HUES6 (cell line): Measurements from ENCODE around the gene NOP16.

Experiments used
- H3K27ac ChIP-seq: 2 replicates; pipeline ENCODE4 v1.7.0; 2013; ENCODE audit warnings: low read depth, mild to moderate bottlenecking, low read length, inconsistent platforms
- H3K27me3 ChIP-seq: 2 replicates; pipeline ENCODE4 v1.6.1; 2013; ENCODE audit warnings: low read length; ENCODE audit not compliant: control insufficient read depth, insufficient read depth
- H3K36me3 ChIP-seq: 2 replicates; pipeline ENCODE4 v1.6.1; 2013; ENCODE audit warnings: low read length; ENCODE audit not compliant: control insufficient read depth, insufficient read depth
- H3K4me1 ChIP-seq: 2 replicates; pipeline ENCODE4 v1.6.1; 2013; ENCODE audit warnings: low read length; ENCODE audit not compliant: control insufficient read depth, insufficient read depth
- H3K4me3 ChIP-seq: 2 replicates; pipeline ENCODE4 v1.5.1; 2013; ENCODE audit warnings: low read depth, low read length
- H3K9ac ChIP-seq: one replicate; pipeline ENCODE4 v1.6.1; 2013; ENCODE audit warnings: mild to moderate bottlenecking, low read length
- H3K9me3 ChIP-seq: 2 replicates; pipeline ENCODE4 v1.6.1; 2013; ENCODE audit warnings: low read depth, low read length; ENCODE audit not compliant: control insufficient read depth, insufficient read depth

NOP16 gene

DNA sequence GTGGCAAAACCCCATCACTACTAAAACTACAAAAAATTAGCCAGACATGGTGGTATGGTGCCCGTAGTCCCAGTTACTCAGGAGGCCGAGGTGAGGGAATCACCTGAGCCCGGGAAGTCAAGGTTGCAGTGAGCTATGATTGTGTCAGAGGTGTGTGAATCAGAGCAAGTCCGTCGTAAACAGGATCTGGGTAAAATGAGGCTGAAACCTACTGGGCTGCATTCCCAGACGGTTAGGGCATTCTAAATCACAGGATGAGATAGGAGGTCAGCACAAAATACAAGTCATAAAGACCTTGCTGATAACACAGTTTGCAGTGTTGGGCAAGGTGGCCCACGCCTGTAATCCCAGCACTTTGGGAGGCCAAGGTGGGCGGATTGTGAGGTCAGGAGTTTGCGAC lies 29.9 kb upstream of the NOP16 start:
- H3K27me3 ChIP-seq: peaks cover 6% of the 10 kb centered on the region; the same call in 1 of the 2 replicates
- H3K27ac ChIP-seq: no peak overlapping the region
- peaks cover 30% of the 10 kb centered on the region for H3K9me3 ChIP-seq
- no peak overlapping the region for H3K4me3 ChIP-seq
- no peak overlapping the region for H3K9ac ChIP-seq
- no peaks in the 10 kb centered on the region for H3K36me3 ChIP-seq
- H3K4me1 ChIP-seq: no peaks in the 10 kb centered on the region

DNA sequence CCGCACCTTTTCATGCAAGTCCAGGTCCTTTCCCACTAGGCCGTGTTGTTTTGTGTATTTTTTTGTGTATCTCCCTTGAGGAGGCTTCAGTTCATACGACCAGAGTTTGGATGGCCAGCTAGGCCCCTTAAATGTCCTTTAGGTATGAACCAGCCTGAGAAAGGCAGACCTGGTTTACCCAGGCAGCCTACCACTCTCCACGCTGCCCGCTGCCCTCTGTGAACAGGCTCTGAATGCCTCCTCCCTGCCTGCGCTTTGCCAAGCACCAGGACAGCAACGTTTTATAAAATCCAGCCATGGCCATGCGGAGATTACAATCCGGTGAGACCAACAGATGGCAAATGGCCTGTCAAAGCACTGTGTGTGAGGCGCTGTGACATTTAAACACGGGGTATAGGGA lies 28.6 kb upstream of the NOP16 start:
- H3K36me3 ChIP-seq: no peaks in the 10 kb centered on the region
- no peak overlapping the region for H3K27ac ChIP-seq
- peaks cover 6% of the 10 kb centered on the region; the same call in 1 of the 2 replicates for H3K27me3 ChIP-seq
- no peaks in the 10 kb centered on the region for H3K4me1 ChIP-seq
- peaks cover 20% of the 10 kb centered on the region for H3K9me3 ChIP-seq
- no peak overlapping the region for H3K9ac ChIP-seq
- peak overlapping the region; percentile 68; the same call in 1 of the 2 replicates for H3K4me3 ChIP-seq

DNA sequence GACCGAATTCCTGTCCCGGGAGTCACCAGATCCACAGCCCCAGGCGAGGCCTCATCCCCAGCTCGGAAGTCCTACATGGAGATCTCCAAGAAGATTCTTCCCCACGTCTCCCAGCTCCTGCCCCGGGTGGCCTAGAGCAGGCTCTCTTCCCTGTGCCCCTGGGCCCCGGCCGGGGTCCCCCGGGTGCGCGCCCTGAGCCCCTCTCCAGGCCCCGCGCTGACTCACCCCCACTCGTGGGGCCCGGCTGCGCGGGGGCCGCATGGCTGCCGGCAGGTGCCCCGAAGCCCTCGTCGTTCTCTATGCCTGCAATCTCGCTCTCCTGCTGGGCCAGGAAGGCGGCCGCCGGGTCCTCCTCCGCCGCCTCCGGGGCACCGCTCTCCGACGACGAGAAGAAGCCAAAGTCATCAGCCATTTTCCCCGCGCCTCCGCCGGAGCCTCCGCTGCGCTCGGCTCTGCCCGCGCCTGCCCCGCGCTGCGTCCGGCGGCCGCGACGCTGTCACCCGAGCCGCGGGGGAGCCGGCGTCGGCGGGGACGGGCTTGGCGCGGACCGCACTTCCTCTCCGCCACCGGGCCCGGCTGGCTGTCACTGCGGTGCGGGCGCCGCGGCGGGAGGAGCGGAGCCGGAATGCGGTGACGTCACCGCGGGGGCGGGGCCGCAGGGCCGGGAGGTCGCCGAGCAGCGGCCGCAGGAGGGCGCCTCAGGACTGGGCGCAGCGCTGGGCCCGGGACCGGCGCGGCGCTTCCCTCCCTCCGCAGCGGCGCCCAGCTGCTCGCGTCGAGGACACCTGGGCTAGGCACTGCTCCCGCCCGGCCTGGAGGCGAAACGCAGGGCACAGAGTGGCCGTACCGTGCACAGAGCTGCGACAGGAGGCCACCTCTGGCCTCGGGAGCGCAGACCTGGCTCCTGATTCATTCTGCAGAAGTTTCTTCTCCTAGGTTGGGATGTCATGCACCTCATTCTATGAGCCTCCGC lies 27.8 kb upstream of the NOP16 start, which contains the start of gene CLTB:
Gene CLTB, minus strand, starts transcription at position 588 of the 973 bp plus-strand sequence. Its CDS starts 176 bp downstream, at position 412.
- Histone ChIP-seq H3K36me3 (no peaks in the 10 kb centered on the region), H3K27me3 (peaks cover 6% of the 10 kb centered on the region; the same call in 1 of the 2 replicates), H3K4me1 (no peaks in the 10 kb centered on the region), H3K9me3 (peaks cover 16% of the 10 kb centered on the region), H3K4me3 (peak within 1 kb of the TSS; percentile 68), H3K9ac (peak within 1 kb of the TSS; percentile 79), H3K27ac (peak within 1 kb of the TSS; percentile 56; the same call in 1 of the 2 replicates)

- Histone ChIP-seq H3K36me3 (no peaks in the 10 kb centered on the region), H3K9ac (peak overlapping the region; percentile 79), H3K4me3 (peak overlapping the region; percentile 68), H3K27ac (peak overlapping the region; percentile 56; the same call in 1 of the 2 replicates), H3K27me3 (peaks cover 6% of the 10 kb centered on the region; the same call in 1 of the 2 replicates), H3K9me3 (peaks cover 7% of the 10 kb centered on the region), H3K4me1 (no peaks in the 10 kb centered on the region)
These were observed 27.0 kb upstream of the NOP16 start for GRCh38 chr5:176415240-176415951.

DNA sequence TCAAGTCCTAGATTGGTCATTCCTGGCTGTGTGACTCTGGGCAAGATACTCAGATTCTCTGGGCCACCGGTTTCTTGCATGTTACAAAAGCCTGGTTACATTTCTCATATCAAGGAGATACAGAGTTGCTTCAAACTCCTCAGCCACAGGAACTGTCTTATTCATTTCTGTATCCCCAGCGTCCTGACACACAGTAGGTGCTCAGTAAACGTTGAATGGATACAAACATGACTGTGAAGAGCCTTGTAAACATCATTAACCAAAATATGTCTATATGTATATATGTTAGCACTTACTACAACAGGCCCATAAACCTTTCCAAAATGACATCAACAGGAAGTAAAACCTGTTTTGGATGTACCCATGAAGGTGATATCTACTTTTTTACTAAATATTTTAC lies 26.3 kb upstream of the NOP16 start:
- H3K9ac ChIP-seq: no peak overlapping the region
- H3K27me3 ChIP-seq: peaks cover 6% of the 10 kb centered on the region; the same call in 1 of the 2 replicates
- H3K4me3 ChIP-seq: no peak overlapping the region
- no peak overlapping the region for H3K27ac ChIP-seq
- H3K4me1 ChIP-seq: no peaks in the 10 kb centered on the region
- H3K36me3 ChIP-seq: no peaks in the 10 kb centered on the region
- peaks cover 2% of the 10 kb centered on the region; the same call in 1 of the 2 replicates for H3K9me3 ChIP-seq

DNA sequence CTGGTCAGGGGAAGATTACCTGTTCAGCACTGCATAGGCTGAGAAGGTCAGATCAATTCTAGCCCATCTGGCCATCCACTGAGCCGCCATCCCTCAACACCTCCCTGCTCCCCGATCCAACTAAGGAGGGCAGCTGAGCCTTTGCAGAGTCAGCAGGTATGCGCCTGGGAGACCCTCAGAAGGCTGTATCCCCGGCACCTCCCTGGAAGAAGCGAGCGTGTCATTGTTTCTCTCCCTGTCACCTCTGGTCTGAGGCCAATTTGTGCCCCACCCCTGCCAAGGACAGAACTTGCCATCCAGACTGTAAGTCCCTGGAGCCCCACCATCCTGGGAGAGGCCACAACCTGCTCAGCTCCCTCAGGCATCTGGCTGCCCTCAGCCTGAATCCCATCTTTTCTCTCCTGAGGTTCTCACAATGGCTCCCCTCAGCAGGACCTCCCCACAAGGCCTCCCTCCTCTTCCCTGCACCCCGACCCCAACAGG lies 25.4 kb upstream of the NOP16 start:
- H3K36me3 ChIP-seq: no peaks in the 10 kb centered on the region
- no peaks in the 10 kb centered on the region for H3K9me3 ChIP-seq
- no peaks in the 10 kb centered on the region for H3K4me1 ChIP-seq
- H3K9ac ChIP-seq: no peak overlapping the region
- H3K27ac ChIP-seq: no peak overlapping the region
- H3K4me3 ChIP-seq: no peak overlapping the region
- H3K27me3 ChIP-seq: peaks cover 6% of the 10 kb centered on the region; the same call in 1 of the 2 replicates

DNA sequence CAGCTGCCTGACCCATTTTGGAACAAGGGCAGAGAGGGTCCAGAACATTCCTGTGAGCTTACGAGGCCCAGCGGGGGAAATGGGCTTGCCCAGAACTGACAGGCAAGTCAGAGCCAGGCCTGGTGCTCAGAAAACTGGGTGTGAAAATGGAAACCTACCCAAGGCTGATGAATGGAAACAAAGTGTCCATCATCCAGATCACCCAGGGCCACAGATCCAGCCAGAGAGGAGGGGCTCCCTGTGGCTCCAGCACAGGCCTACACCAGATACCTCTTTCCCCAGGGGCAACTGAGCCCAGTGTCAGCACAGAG lies 24.8 kb upstream of the NOP16 start:
- no peaks in the 10 kb centered on the region for H3K4me1 ChIP-seq
- H3K4me3 ChIP-seq: no peak overlapping the region
- no peak overlapping the region for H3K27ac ChIP-seq
- no peaks in the 10 kb centered on the region for H3K36me3 ChIP-seq
- peaks cover 6% of the 10 kb centered on the region; the same call in 1 of the 2 replicates for H3K27me3 ChIP-seq
- no peaks in the 10 kb centered on the region for H3K9me3 ChIP-seq
- H3K9ac ChIP-seq: no peak overlapping the region

GRCh38 chr5:176412517-176413254 lies 24.3 kb upstream of the NOP16 start:
- Histone ChIP-seq H3K36me3 (no peaks in the 10 kb centered on the region), H3K9me3 (no peaks in the 10 kb centered on the region), H3K27ac (no peak overlapping the region), H3K9ac (no peak overlapping the region), H3K27me3 (peaks cover 6% of the 10 kb centered on the region; the same call in 1 of the 2 replicates), H3K4me1 (no peaks in the 10 kb centered on the region), H3K4me3 (no peak overlapping the region)

- Histone ChIP-seq H3K9ac (no peak overlapping the region), H3K27ac (no peak overlapping the region), H3K27me3 (no peaks in the 10 kb centered on the region), H3K36me3 (no peaks in the 10 kb centered on the region), H3K9me3 (no peaks in the 10 kb centered on the region), H3K4me3 (no peak overlapping the region), H3K4me1 (no peaks in the 10 kb centered on the region)
These were observed 22.2 kb upstream of the NOP16 start for GRCh38 chr5:176410486-176411180.

DNA sequence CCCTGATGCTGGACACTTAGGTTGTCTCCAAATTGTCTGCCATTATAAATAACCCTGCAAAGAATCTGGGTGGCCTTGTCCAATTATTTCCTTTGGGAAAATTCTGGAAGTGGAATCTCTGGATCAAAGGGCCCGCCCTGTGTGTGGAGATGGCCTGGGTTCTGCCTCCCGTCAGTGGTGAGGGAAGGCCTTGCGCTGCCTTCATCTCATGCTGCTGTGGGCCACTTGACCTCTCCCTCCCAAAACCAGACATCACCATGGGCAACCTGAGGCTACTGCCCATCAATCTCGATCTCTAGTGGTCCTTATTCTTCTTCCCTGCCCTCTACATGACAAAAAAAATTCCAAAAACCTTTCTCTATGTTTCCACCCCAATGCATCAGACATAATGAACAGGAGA lies 21.4 kb upstream of the NOP16 start:
- H3K9ac ChIP-seq: no peak overlapping the region
- no peaks in the 10 kb centered on the region for H3K27me3 ChIP-seq
- H3K27ac ChIP-seq: no peak overlapping the region
- H3K4me1 ChIP-seq: no peaks in the 10 kb centered on the region
- H3K36me3 ChIP-seq: no peaks in the 10 kb centered on the region
- no peaks in the 10 kb centered on the region for H3K9me3 ChIP-seq
- no peak overlapping the region for H3K4me3 ChIP-seq
